HCT116 (cell line): ENCODE data around the gene THBS1.

Source experiments
- CBX3 ChIP-seq: IDR thresholded peaks from 2 replicates; pipeline ENCODE4 v1.6.1; 2012; ENCODE audit warnings: low read depth
- CEBPB ChIP-seq: IDR thresholded peaks from 2 replicates; pipeline ENCODE4 v1.6.1; 2012; ENCODE audit warnings: low read depth
- CTCF ChIP-seq, 3 experiments: fragments of 200-600 bp in 1 of 3; sonication (generic) in 1 of 3; IDR thresholded peaks in 2 of 3; conservative IDR thresholded peaks in 1 of 3; 2 replicates each; pipeline ENCODE4 v1.5.1; 2012 to 2017; ENCODE audit warnings: low read depth in 2 of 3, low read length in 2 of 3, antibody characterized with exemption in 1 of 3, borderline replicate concordance in 1 of 3, control low read depth in 1 of 3, mild to moderate bottlenecking in 1 of 3, mixed read lengths in 1 of 3, mixed run types in 1 of 3, moderate library complexity in 1 of 3; ENCODE audit not compliant: insufficient read depth in 1 of 3
- ELF1 ChIP-seq: IDR thresholded peaks from 2 replicates; pipeline ENCODE4 v1.6.1; 2012; ENCODE audit warnings: low read depth, borderline replicate concordance
- EZH2 ChIP-seq: fragments of 200-600 bp; sonication (generic); IDR thresholded peaks from 2 replicates; pipeline ENCODE4 v1.6.1; 2017; ENCODE audit warnings: antibody characterized with exemption, mixed run types
- EZH2phosphoT487 ChIP-seq: fragments of 200-600 bp; IDR thresholded peaks from 2 replicates; pipeline ENCODE4 v1.6.1; 2018; ENCODE audit warnings: antibody characterized with exemption, borderline replicate concordance
- JUND ChIP-seq: IDR thresholded peaks from 2 replicates; pipeline ENCODE4 v1.6.1; 2012
- POLR2A ChIP-seq: IDR thresholded peaks from 2 replicates; pipeline ENCODE4 v1.7.0; 2011; ENCODE audit warnings: borderline replicate concordance; ENCODE audit not compliant: insufficient read depth, insufficient read length; ENCODE audit errors: extremely low read depth
- POLR2AphosphoS5 ChIP-seq: IDR thresholded peaks from 2 replicates; pipeline ENCODE4 v1.6.1; 2011; ENCODE audit warnings: mild to moderate bottlenecking, low read depth, low read length, moderate library complexity
- SIN3A ChIP-seq: IDR thresholded peaks from 2 replicates; pipeline ENCODE4 v1.6.1; 2012; ENCODE audit warnings: low read depth
- SP1 ChIP-seq: IDR thresholded peaks from 2 replicates; pipeline ENCODE4 v1.6.1; 2012; ENCODE audit warnings: low read depth
- YY1 ChIP-seq: IDR thresholded peaks from 2 replicates; pipeline ENCODE4 v1.6.1; 2011; ENCODE audit warnings: low read length, low read depth, moderate library complexity, mild to moderate bottlenecking; ENCODE audit not compliant: insufficient replicate concordance; ENCODE audit errors: extremely low read depth
- ZFX ChIP-seq: fragments of 450-650 bp; IDR thresholded peaks from 2 replicates; pipeline ENCODE4 v1.6.1; 2017
- ZNF274 ChIP-seq: fragments of 200-500 bp; sonication (Bioruptor generic); IDR thresholded peaks from 2 replicates; pipeline ENCODE4 v1.6.1; 2014; ENCODE audit warnings: mild to moderate bottlenecking, low read depth, low read length, inconsistent platforms

GRCh38 chr15:39581793-39582285, 960 bp downstream of the THBS1 start:
- TF ChIP-seq CTCF (IDR thresholded peaks at IDR 0.05 in 2 of 3, conservative IDR thresholded peaks at IDR 0.05 in 1 of 3; ENCODE audit: borderline replicate concordance in 1 of 3, insufficient read depth in 1 of 3, low read depth in 2 of 3, low read length in 2 of 3) (peak; percentile 15 to 67 (median 60); a peak in 5 of 6 replicates), POLR2AphosphoS5 (no peak), ZFX (no peak), SIN3A (no peak), ELF1 (no peak), ZNF274 (no peak), YY1 (no peak), EZH2 (no peak), CEBPB (no peak), SP1 (no peak), JUND (no peak), POLR2A (no peak), CBX3 (no peak), EZH2phosphoT487 (no peak)
